CD4-positive, CD25-positive, alpha-beta regulatory T cell (primary cell): ENCODE results near the gene UQCC5. TPM values are rescaled to one million over a fixed set of nuclear protein-coding genes. Genes with fewer than 3 reads are reported as not detected.

ENCODE experiments used
- ATAC-seq, 2 donors: fragments of 150-1000 bp; cut with Tn5 transposase; one replicate each; pipeline ENCODE4 v1.10.0; 2021; ENCODE audit warnings: low read depth in 2 of 2, moderate number of reproducible peaks in 2 of 2, moderate library complexity in 1 of 2
- DNase-seq, 3 donors: peaks; one replicate each; pipeline versions ENCODE4 v3.0.0 to v3.0.0-alpha.2; 2012 to 2022; ENCODE audit warnings: mixed read lengths in 1 of 3
- H3K27ac ChIP-seq: one replicate; pipeline ENCODE4 v1.7.0; 2013; ENCODE audit warnings: mild to moderate bottlenecking, low read length; ENCODE audit not compliant: insufficient read depth, poor library complexity, severe bottlenecking
- H3K27me3 ChIP-seq: one replicate; pipeline ENCODE4 v1.7.0; 2013; ENCODE audit warnings: low read length; ENCODE audit not compliant: control insufficient read depth, insufficient read depth
- H3K36me3 ChIP-seq: one replicate; pipeline ENCODE4 v1.7.0; 2013; ENCODE audit warnings: mild to moderate bottlenecking, low read length, moderate library complexity; ENCODE audit not compliant: control insufficient read depth, insufficient read depth
- H3K4me1 ChIP-seq: 2 replicates; pipeline ENCODE4 v1.7.0; 2013; ENCODE audit warnings: mild to moderate bottlenecking, low read length; ENCODE audit not compliant: insufficient read depth, control insufficient read depth, poor library complexity, severe bottlenecking
- H3K4me3 ChIP-seq: one replicate; pipeline ENCODE4 v1.7.0; 2013; ENCODE audit warnings: low read depth, mild to moderate bottlenecking, low read length, moderate library complexity
- H3K9me3 ChIP-seq, 2 experiments: 1 replicate in 1 of 2; 2 replicates in 1 of 2; pipeline ENCODE4 v1.7.0; 2013; ENCODE audit warnings: low read length in 2 of 2, mild to moderate bottlenecking in 1 of 2, moderate library complexity in 1 of 2; ENCODE audit not compliant: control insufficient read depth in 2 of 2
- H3K27ac Mint-ChIP-seq, 3 donors: one replicate each; pipeline ENCODE4 v1.8.0; 2020 to 2022; ENCODE audit warnings: mild to moderate bottlenecking in 3 of 3, mixed read lengths in 3 of 3, moderate library complexity in 2 of 3
- H3K27me3 Mint-ChIP-seq: one replicate; pipeline ENCODE4 v1.8.0; 2022; ENCODE audit warnings: mild to moderate bottlenecking, mixed read lengths
- H3K36me3 Mint-ChIP-seq: one replicate; pipeline ENCODE4 v1.8.0; 2020; ENCODE audit warnings: mixed read lengths
- H3K4me1 Mint-ChIP-seq, 4 donors: one replicate each; pipeline ENCODE4 v1.8.0; 2020 to 2022; ENCODE audit warnings: mixed read lengths in 4 of 4, mild to moderate bottlenecking in 1 of 4
- H3K4me3 Mint-ChIP-seq, 4 donors: one replicate each; pipeline ENCODE4 v1.8.0; 2020 to 2022; ENCODE audit warnings: mild to moderate bottlenecking in 4 of 4, mixed read lengths in 4 of 4, moderate library complexity in 3 of 4
- H3K9me3 Mint-ChIP-seq, 7 donors: one replicate each; pipeline ENCODE4 v1.8.0; 2020 to 2022; ENCODE audit warnings: mixed read lengths in 7 of 7, mild to moderate bottlenecking in 3 of 7, moderate library complexity in 2 of 7
- polyA plus RNA-seq, 4 donors: library from polyadenylated mRNA; unstranded; fragments of 300-500 nt; fragmentation: Illumina TruSeq; gene quantifications; one replicate each; pipeline ENCODE4 v1.2.3, GENCODE V29; 2021
- total RNA-seq: library from RNA; stranded (reverse); gene quantifications from one replicate; pipeline ENCODE4 v1.2.3, GENCODE V29; 2022

Gene UQCC5
- total and polyA plus RNA-seq, 5 donors from 2014 or later, result 4.5 to 27.9 (median 19.4) TPM

GRCh38 chr3:52531860-52532516, 4.4 kb upstream of the UQCC5 start:
- H3K4me3 ChIP-seq, result no peak overlapping the region
- Mint-ChIP-seq H3K36me3 (no peaks in the 10 kb centered on the region), H3K27me3 (no peaks in the 10 kb centered on the region), H3K4me3 (peak overlapping the region; percentile 52 to 81 (median 73)), H3K27ac (no peak overlapping the region), H3K9me3 (peaks cover 0 to 2% (median 0%) of the 10 kb centered on the region in 7 donors), H3K4me1 (peaks cover 3 to 28% (median 12%) of the 10 kb centered on the region in 4 donors)
- H3K36me3 ChIP-seq, result no peaks in the 10 kb centered on the region
- no peak for DNase-seq
- H3K4me1 ChIP-seq, result peaks cover 25% of the 10 kb centered on the region
- H3K27ac ChIP-seq, result no peak overlapping the region
- no peaks in the 10 kb centered on the region for H3K27me3 ChIP-seq
- no peak for ATAC-seq
- no peaks in the 10 kb centered on the region for H3K9me3 ChIP-seq

DNA sequence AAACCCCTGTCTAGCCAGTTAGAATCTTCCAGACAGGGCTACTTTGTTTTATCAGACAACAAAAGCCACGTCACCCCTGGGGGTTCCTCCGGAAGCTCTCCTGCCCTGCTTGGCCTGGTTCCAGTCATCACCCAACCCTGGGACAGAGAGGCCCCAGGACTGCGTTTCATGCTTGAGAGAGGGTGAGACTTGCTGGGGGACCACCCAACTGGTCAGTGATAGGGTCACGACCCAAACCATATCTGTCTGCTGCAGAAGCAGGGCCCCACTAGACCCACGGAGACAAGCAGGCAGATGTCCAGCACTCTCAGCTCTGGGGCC, 3.9 kb upstream of the UQCC5 start:
- Mint-ChIP-seq H3K27me3 (no peaks in the 10 kb centered on the region), H3K9me3 (peaks cover 0 to 2% (median 0%) of the 10 kb centered on the region in 7 donors), H3K4me1 (peaks cover 6 to 32% (median 16%) of the 10 kb centered on the region in 4 donors), H3K36me3 (no peaks in the 10 kb centered on the region), H3K27ac (no peak overlapping the region), H3K4me3 (peak overlapping the region; percentile 66 to 81 (median 73))
- H3K9me3 ChIP-seq, result no peaks in the 10 kb centered on the region
- ATAC-seq (no peak), DNase-seq (no peak)
- H3K27me3 ChIP-seq, result no peaks in the 10 kb centered on the region
- peaks cover 30% of the 10 kb centered on the region for H3K4me1 ChIP-seq
- no peak overlapping the region for H3K4me3 ChIP-seq
- H3K36me3 ChIP-seq, result no peaks in the 10 kb centered on the region
- no peak overlapping the region for H3K27ac ChIP-seq

DNA sequence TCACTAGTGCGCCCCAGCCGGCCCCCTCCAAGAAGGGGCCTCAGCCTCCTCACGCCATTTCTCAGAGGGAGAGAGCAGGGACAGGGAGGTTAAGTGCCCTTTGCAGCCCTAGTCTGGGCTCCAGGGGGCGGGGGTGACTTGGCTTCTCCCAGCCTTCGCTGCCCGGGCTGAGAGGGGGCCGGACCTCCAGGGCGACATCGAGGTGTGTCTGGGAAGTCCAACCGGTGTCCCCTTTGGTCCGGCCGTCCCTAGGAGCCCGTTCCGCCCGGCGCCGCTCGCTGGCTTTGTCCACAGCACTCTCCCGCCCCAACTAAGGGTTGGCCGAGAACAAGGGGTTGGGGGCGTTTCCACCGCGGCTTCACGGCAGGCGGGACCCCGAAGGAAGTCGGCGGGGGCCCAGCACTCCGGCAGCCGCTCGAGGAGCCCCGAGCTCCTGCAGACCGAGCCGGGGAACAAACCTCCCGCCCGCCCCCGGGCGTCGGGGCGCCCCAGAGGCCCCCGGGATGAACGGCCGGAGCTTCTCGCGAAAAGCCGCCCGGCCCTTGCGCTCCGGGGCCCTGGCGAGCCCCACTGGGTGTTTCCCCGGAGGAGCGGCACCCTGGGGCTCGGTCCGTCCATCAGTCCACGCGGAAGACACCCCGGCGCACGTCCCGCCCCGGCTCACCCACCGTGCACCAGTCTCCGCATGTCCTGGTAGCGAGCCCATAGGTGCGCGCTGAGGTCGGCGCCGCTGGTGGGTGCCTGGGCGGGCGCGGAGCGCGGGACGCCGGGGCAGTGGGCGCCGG, 3.4 kb upstream of the UQCC5 start:
- Mint-ChIP-seq H3K36me3 (no peaks in the 10 kb centered on the region), H3K27ac (no peak overlapping the region), H3K4me3 (peak overlapping the region; percentile 66 to 81 (median 73)), H3K4me1 (peaks cover 12 to 38% (median 21%) of the 10 kb centered on the region in 4 donors), H3K9me3 (peaks cover 0 to 2% (median 0%) of the 10 kb centered on the region in 7 donors), H3K27me3 (no peaks in the 10 kb centered on the region)
- H3K4me3 ChIP-seq, result no peak overlapping the region
- no peaks in the 10 kb centered on the region for H3K27me3 ChIP-seq
- DNase-seq (peak in 2 of 3 donors; percentile 26 to 36), ATAC-seq (no peak)
- no peaks in the 10 kb centered on the region for H3K9me3 ChIP-seq
- H3K27ac ChIP-seq, result no peak overlapping the region
- H3K4me1 ChIP-seq, result peaks cover 36% of the 10 kb centered on the region
- H3K36me3 ChIP-seq, result no peaks in the 10 kb centered on the region

GRCh38 chr3:52533623-52534280, 2.7 kb upstream of the UQCC5 start, which contains the start of gene NT5DC2:
Gene NT5DC2, minus strand, starts transcription at chr3:52533857. Its CDS starts 120 bp downstream, at chr3:52533737.
- peak; percentile 51 to 66 (median 65) for DNase-seq
- Mint-ChIP-seq H3K27me3 (no peaks in the 10 kb centered on the region), H3K4me1 (peaks cover 13 to 44% (median 27%) of the 10 kb centered on the region in 4 donors), H3K27ac (peak within 1 kb of the TSS; percentile 46 to 96 (median 73)), H3K4me3 (peak within 1 kb of the TSS; percentile 81 to 100 (median 98)), H3K9me3 (peaks cover 0 to 2% (median 0%) of the 10 kb centered on the region in 7 donors), H3K36me3 (peaks cover 2% of the 10 kb centered on the region)
- H3K4me1 ChIP-seq, result peaks cover 42% of the 10 kb centered on the region
- H3K4me3 ChIP-seq, result no peak within 1 kb of the TSS
- no peaks in the 10 kb centered on the region for H3K9me3 ChIP-seq
- peak; percentile 12 to 14 for ATAC-seq
- H3K27ac ChIP-seq, result no peak within 1 kb of the TSS
- no peaks in the 10 kb centered on the region for H3K36me3 ChIP-seq
- no peaks in the 10 kb centered on the region for H3K27me3 ChIP-seq

GRCh38 chr3:52534281-52535183, 1.9 kb upstream of the UQCC5 start:
- no peak overlapping the region for H3K27ac ChIP-seq
- no peak for ATAC-seq
- H3K9me3 Mint-ChIP-seq, result peaks cover 0 to 3% (median 0%) of the 10 kb centered on the region in 7 donors
- peaks cover 20 to 51% (median 34%) of the 10 kb centered on the region in 4 donors for H3K4me1 Mint-ChIP-seq
- H3K9me3 ChIP-seq, result no peaks in the 10 kb centered on the region
- H3K27me3 ChIP-seq, result no peaks in the 10 kb centered on the region
- peak overlapping the region; percentile 97 to 100 (median 99) for H3K4me3 Mint-ChIP-seq
- peaks cover 9% of the 10 kb centered on the region for H3K36me3 Mint-ChIP-seq
- DNase-seq, result no peak
- H3K4me3 ChIP-seq, result no peak overlapping the region
- H3K27ac Mint-ChIP-seq, result peak overlapping the region; percentile 46 to 96 (median 73)
- no peaks in the 10 kb centered on the region for H3K36me3 ChIP-seq
- peaks cover 48% of the 10 kb centered on the region for H3K4me1 ChIP-seq
- H3K27me3 Mint-ChIP-seq, result no peaks in the 10 kb centered on the region

DNA sequence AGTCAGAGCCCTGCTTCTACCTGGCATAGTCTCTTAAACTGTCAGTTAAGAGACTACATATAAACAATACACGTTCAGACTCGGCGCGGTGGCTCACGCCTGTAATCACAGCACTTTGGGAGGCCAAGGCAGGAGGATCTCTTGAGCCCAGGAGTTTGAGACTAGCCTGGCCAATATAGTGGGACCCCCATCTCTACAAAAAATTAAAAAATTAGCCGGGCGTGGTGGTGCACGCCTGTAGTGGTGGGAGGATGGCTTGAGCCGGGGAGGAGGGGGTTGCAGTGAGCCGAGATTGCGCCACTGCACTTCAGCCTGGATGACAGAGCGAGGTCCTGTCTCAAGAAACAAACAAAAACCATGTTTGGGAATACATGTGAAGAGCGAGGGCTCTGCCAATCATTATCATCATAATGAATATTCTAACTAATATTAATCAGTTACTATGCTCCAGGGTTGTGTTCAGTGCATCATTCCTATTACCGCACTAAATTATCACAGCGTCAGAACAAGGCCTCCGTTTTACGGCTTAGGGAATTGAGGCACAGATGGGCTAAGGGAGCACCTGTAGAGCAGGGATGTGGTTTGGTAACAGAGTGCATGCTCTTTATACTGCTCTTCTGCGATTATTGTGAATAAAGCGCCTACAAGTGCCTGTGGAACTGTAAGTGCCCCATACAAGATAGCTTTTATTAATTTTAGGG, 844 bp upstream of the UQCC5 start:
- DNase-seq (no peak), ATAC-seq (no peak)
- peak overlapping the region; percentile 97 to 100 (median 99) for H3K4me3 Mint-ChIP-seq
- H3K27ac Mint-ChIP-seq, result peak overlapping the region; percentile 56 to 99 (median 71)
- H3K27me3 Mint-ChIP-seq, result no peaks in the 10 kb centered on the region
- Histone ChIP-seq H3K27me3 (no peaks in the 10 kb centered on the region), H3K4me3 (peak overlapping the region; percentile 72), H3K36me3 (no peaks in the 10 kb centered on the region), H3K27ac (no peak overlapping the region), H3K4me1 (peaks cover 48% of the 10 kb centered on the region), H3K9me3 (no peaks in the 10 kb centered on the region)
- peaks cover 20 to 59% (median 39%) of the 10 kb centered on the region in 4 donors for H3K4me1 Mint-ChIP-seq
- peaks cover 0 to 3% (median 0%) of the 10 kb centered on the region in 7 donors for H3K9me3 Mint-ChIP-seq
- peaks cover 11% of the 10 kb centered on the region for H3K36me3 Mint-ChIP-seq
